HK-2 (cell line): ENCODE data around the gene GULP1.

ENCODE experiments used
- DNase-seq: peaks from one replicate; pipeline ENCODE4 v3.0.0-alpha.2; 2018; ENCODE audit not compliant: unreplicated experiment

GULP1 gene

DNA sequence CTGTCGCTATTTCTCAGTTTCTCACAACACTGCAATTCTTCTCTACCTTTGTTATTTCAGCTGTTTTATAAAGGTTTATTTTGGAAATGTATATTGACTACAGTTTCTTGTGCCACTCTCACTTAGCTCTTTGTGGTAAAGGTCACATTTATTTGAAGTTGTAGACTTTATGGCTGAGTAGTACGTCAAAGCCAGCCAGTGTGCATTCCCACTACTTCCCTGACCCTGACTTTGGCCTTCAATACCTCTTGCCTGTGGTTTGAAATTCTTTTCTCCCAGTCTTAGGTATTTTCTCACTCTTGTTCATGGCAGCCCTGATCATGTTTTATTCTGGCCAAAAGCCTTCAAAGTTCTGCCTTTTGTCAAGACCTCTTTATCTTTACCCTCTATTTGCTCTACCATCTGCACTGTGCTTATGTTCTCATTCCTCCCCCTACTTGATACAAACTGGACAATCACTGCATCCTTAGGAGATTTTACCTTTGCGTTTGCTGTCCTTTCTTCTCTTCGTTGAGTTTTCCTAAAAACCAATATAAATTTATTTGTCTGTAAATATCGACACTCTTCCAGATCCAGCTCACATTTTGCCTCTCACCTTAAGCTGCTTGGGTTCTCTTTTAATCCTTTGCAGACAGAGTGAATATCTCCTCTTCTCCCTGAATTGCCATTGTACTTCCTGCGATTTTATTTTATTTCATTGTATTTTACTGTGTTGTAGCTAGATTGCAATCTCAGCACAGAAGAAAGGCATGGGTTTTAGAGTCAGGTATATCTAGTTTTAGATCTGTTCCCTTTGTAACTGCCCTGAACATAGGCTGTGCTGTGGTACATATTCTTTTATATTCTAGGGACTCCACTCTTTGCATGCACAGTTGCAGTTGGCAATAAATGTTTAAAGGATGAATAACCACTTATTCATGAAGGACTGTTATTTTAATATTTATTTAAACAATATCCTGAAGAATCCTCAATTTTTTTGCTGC lies 31.2 kb downstream of the GULP1 start:
- no peak for DNase-seq

DNA sequence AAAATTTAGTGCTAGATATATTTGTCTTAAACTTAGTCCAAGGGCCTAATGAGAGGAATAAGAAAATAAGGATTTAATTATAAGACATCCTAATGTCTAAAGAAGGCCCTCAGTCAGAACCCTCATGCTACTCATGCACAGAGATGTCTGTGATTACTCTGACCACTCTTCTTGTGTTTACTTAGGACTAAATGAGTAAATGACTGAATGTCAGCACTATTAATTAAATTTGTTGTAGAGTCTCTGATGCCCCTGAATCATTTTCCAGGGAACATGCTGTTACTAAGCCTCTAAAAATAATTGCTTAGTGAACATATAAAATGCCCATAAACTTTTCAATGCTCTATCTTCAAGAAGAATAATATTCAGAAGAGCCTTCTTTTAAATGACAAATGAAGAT lies 32.4 kb downstream of the GULP1 start:
- DNase-seq: no peak

DNA sequence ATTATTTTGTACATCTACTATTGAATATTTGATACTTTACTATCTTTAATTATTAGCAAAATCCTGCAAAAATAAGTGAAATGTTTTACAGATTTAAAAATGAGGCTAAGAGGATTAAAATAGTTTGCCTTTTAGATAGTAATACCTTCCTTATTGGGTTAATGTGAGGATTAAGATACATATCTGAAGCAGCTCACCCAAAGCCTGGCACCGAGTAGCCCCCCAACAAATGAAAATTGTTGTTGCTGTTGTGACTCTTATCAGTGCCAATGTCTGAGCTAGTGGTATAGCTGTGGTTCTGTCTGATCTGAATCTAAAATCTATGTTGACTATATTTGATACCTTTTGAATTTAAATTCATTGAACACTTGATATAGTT lies 34.6 kb downstream of the GULP1 start:
- no peak for DNase-seq

DNA sequence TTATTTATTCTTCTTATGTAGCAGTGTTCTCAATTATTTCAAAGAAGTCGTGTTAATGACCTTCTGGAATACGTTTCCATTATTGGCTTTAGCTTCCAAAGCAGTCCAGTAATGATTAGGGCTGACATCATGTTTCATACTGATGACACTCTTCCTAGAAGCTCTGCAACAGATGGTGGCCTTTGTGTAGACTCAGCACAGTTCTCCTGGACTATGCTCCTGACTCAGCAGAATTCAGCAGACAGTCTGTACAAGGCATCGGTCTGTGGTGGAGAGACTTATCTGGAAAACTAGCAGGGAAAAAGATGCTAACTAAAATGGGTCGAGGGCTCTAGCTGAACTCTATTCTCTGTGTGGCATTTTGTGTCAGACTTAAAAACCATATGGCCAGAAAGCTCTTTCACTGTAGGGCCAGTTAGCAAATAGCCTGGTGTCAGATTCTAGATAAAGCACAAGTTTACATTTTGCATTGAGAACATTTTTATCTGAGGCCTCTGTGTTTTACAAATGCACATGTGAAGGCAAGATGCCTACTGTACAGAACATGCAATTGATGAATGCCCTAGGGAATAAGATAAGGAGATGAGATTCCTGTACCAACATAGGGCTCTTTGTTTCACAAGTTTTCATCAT lies 35.1 kb downstream of the GULP1 start:
- DNase-seq: no peak

DNA sequence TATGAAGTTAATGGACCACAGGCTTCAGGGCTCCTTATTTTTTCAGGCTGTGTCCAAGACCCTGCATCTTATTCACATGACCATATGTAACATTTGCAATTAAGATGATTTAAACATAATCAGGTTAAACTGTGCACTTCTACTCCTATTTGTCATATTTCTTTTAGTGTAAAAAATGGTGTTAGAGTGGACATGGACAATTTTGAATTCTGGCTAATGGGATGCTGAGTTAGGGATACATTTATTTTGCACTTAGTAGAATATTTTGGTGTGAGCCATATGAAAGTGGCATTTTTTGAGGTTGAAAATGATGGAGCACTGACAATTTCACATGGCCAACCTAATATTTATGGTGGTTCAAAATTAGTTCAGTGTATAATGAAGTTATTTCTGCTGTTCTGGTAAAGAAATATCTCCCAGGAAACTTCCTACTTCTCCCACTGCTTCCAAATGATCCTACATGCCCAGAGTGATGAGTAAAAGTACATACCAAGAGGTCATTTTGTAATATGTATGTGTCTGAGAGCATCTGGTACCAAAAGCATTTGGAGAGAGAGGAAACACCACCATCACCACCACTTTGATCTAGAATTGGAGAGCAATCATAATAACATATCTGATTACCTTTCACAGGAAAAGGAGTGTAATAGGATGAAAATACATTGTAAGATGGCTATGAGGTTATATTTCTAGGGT lies 36.0 kb downstream of the GULP1 start:
- DNase-seq: no peak

DNA sequence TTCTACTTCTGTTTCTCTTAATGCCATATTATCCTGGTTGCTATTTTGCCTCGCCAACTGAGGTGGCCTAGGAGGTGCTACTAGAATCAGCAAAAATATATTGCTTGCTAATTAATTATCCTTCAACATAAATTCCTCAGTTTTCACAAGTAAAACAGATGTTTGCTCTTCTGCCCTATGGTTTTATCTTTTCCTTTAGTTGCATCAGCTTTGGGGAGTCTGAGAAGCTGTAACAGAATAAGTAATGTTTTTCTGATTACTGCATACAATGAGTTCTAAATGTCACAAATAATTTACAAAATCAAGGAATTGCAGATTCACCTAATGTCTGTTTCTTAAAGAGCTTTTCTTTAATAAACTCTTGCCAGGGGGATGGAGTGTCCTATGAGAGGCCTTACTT lies 36.7 kb downstream of the GULP1 start:
- DNase-seq: no peak

DNA sequence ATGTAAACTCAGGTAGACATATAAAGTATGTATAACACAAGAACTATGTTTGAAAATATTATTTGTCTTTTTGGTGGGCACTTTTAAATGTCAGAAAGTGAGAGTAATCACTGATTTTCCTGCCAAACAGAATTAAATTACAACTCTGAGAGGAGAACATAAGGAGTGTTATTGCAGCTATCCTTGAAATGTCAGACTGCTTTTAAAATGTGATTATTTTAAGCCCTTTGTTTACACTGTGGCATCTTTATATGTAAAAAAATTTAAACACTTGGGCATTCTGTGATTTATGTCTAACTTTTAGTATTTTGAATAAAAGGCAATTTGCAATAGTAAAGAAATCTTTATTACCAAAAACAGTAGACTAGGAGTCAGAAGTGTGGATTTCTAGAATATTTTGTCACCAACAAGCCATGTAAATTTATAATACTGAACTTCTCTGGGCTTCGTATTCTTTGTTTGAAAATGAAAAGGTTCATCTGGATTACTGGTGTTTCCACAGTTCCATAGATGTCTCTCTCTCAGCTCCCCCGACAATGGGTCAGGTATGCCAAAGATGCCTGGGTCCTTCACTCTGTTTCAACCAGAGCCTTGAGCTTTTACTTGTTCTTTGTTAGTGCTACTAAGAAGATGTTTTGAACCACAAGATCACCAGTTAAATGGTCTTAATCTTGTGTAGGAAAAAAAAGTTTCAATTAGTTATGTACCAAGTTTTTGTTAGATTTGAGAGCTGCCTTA lies 38.8 kb downstream of the GULP1 start:
- no peak for DNase-seq

- DNase-seq: no peak
Observed at GRCh38 chr2:188332619-188333018, 40.9 kb downstream of the GULP1 start.

DNA sequence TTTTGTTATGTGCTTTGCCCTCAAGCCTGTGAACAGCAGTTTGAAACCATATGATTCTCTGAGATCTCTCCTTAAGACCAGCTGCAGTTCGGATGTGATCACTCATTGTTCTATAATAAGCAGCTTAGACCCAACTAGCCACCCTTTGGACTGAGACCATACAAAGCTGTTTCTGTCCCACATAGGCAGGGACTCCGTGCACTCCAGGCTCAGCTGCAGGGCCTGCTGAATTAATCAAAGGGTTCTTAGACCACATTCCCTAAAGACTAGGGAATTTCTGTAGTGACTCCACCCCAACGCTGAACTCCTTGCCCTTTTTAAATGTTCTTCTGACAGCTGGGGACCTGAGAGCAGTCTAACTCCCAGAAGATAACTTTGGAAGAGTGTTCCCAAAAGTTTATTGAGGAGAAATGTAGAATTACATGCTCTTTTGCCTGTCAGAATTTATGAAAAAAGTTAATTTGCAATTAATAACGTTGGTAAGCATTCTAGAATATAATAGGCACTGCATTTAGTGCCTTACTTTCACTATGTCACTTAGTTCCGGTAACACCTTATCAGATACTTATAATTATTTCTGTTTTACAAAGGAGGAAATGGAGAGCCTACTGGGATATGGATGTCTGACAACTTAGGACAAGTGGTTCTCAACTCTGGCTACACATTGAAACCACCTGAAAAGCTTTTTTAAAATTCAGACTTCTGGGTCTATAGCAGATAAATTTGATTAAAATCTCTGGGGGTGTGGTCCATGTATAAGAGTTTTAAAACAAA lies 42.3 kb downstream of the GULP1 start:
- DNase-seq: no peak

DNA sequence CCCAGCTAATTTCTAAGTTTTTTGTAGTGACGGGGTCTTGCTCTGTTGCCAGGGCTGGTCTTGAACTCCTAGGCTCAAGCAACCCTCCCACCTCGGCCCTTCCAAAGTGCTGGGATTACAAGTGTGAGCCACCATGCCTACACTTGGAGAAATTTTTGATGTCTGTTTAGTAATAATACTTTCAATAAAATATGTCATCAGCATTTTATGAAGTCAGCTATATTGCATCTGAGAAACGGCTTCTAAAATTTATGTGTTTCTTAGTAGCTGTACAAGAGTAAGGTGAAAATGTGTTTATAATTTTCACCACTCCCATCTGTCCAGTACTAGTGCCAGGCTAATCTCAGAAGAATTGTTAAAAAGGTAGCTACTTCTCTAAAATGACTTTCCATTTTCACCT lies 46.8 kb downstream of the GULP1 start:
- no peak for DNase-seq

- DNase-seq: no peak
Observed at GRCh38 chr2:188340257-188340656, 48.6 kb downstream of the GULP1 start.

- DNase-seq: no peak
Observed at GRCh38 chr2:188345020-188345419, 53.3 kb downstream of the GULP1 start.

- DNase-seq: no peak
Observed at GRCh38 chr2:188345426-188345825, 53.8 kb downstream of the GULP1 start.

DNA sequence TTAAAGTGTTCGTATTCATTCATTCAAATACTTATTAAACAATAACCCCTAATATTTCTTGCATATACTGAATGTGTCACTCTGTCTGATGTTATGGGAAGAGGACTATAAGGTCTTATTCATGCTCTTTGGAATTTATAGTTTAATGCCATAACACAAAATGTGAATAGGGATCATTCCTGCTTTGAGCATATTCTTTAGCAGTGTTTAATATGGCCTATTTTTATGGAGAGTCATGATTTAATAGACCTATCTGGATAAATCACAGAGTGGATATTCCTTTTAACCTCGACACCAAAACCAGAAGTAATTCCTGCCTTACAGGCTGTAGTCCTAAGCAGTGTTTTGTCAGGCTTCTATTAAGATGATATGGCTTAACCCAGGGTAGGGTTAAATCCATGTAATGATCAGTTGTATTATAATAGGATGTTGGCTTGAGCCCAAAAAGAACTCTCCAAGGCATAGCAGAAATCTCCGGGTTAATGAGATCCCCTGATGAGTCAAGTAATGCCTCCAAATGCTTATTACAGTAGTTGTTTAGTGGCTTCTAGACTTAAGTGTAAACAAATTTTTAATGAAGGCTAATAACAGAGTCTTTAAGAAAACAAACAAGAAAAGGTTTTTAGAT lies 54.3 kb downstream of the GULP1 start:
- DNase-seq: no peak

- no peak for DNase-seq
Observed at GRCh38 chr2:188349019-188349418, 57.3 kb downstream of the GULP1 start.

DNA sequence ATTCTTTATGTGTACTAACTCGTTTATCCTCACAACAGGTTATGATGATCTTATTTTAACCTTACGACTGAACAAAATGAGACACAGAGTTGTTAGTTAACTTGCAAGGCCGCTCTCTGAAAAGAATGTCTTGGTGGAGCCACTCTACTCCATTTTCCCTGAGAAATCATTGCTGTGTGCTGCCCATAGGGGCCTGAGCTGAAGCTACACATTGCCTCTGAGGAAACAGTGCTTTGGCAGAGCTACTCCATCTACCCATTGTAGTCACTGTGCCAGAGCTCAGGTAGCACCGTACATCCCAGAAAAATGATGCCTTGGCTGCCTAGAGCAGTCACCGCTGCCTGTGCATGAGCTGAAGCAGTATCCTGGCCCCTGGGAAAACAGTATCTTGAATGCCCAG lies 61.6 kb downstream of the GULP1 start:
- DNase-seq: no peak

DNA sequence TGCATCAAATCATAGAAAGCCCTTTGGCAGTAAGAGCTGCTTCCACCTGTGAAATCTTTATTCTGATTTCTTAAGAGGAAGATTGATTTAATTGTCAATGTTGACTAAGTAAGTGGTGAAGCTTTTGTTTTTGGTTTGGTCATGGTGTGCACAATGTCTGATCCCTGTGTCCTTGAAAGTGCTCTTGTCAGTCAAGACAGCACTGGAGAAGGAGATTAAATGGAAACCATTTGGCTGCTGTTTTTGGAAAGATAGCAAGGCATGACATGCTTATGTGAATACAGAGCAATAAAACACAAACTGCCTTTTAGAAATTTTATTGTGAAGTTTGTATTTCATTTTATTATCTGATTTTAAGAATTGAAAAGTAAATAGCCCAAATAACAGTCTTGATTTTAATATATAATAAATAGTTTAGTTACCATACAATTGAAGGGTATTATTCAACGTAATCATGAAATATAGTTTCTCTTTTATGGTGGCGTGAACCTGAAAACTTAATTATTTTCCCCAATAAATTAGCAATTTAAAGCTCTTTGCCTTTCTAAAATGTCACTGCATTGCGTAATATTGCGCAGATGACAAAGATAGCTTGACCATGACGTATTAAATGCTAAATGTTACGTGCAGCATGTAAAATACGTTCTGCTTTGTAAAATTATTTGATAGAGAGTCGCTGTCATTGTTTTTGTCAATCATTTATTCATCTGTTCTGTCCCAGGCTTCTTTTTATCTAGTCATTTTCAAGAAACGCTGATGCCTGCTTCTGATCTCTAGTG lies 69.0 kb downstream of the GULP1 start:
- DNase-seq: no peak

DNA sequence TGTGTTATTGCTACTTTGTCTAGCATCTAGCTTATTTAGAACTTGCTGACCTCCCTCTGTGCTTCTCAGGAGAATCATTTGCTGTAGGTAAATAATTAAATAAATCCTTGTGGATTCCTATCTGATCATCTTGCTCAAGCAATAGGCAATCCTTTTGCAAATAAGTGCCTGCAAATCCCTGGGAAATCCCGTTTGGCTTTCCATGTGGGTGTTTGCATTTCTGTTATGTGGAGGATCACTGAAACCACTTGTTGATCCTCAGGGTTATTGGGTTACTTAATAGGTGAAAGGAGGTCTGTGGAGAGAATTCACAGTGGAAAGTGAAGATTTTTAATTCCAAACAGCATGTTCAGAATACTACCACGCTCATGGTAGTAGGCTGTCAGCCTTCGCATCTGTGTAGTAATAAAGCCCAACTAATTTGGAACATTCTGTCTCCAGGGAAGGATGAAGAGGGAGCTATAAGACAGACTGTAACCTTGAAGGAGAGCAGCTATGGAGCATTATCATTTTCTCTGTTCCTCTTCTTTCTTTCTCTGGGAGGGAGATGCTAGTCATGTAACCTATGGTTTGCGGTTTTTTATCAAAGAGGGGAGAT lies 72.5 kb downstream of the GULP1 start:
- DNase-seq: peak; percentile 42

DNA sequence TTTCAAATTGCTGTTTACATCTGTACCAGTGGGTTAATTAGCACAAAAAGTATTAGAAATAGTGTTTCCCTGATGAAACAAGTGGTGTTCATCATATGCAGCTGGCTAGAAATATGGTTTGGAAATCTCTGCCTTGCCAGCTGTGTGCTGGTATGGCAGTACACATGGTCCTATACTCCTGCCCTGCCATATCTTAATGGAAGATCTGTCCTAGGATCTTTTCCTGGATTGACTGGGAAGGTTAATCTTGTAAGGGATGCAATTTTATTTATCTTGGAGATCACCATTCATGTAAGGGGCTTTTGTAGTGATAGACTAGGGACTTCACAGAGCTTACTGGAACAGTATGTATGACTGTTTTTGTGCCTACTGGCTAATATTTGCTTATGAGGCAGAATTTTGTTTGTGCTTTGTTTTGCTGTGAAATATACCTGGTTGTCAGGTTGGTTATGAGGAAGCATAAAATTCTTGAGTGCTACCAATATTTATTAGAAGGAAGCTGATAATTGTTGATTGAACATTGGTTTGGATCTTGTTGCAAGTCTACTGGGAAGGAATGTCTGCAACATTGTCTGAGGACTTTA lies 73.5 kb downstream of the GULP1 start:
- no peak for DNase-seq
